ENCODE measurements around the gene PARP15.
A peak's percentile ranks its signal among the peaks of the same experiment; 100 is the strongest.
"Not testable (repeated sequence)": the region's sequence is repeated elsewhere in the genome, so short reads cannot be mapped to it uniquely, and the experiment has no call there.

PARP15 gene

DNA sequence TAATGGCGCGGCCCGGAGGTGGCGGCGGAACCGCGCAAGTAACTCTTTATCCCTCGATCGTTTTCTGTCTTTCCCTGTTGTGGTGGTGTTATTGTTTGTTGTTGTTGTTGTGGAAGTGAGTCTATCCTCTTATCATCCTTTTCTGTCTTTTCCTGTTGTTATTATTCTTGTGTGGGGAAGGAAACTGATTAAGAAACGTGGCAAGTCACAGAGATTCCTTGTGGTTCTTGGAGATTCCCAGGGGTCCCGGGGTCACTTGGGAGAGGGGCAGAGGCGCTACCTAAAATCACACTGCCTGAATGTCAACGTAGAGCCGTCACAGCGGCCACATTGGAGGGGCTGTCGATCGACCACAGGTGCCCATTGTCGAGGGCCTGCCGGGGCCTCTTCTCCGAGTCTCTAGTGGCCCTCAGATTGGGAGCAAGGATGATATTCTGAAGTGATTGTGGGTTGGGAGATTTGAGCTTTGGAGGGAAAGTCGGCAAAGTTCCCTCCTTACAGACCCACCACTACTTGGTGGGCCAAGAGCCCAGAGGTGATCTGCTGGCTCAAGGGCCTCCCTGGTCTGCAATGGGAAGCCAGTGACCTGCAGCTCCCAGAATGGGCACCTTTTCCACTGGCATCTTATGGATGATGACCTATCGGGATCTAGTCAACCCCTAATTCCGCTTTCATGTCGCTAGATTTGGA lies 104.0 kb downstream of the PARP15 start:
- H3K4me3 ChIP-seq (ENCODE audit: low read depth, low read length): peak overlapping the region; percentile 70
- no peak for DNase-seq (ENCODE audit: low read depth)
- TF ChIP-seq, protein P1, sequence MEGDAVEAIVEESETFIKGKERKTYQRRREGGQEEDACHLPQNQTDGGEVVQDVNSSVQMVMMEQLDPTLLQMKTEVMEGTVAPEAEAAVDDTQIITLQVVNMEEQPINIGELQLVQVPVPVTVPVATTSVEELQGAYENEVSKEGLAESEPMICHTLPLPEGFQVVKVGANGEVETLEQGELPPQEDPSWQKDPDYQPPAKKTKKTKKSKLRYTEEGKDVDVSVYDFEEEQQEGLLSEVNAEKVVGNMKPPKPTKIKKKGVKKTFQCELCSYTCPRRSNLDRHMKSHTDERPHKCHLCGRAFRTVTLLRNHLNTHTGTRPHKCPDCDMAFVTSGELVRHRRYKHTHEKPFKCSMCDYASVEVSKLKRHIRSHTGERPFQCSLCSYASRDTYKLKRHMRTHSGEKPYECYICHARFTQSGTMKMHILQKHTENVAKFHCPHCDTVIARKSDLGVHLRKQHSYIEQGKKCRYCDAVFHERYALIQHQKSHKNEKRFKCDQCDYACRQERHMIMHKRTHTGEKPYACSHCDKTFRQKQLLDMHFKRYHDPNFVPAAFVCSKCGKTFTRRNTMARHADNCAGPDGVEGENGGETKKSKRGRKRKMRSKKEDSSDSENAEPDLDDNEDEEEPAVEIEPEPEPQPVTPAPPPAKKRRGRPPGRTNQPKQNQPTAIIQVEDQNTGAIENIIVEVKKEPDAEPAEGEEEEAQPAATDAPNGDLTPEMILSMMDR (IDR thresholded peaks at IDR 0.05; ENCODE audit: low read depth, low read length, missing control alignments): no peak

DNA sequence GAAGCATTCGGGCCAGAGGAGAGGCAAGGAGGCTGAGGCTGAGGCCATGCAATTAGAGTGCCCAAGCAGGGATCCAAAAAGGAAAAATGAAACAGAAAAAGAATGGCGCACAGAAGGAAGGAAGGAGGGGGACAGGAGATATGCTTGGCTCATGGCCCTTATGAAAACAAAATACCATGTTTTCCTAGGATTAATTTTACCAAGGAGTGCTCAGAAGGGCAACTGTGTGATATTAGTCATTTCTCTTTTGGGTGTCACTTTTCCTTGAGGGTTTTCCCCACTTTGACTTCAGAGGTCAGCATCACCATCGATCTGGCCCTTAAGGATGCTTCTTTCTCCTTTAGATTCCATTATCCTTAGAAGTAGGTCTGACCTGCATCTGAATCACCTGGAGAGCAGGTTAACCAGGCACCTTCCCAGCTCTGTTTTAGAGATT lies 104.5 kb downstream of the PARP15 start:
- H3K4me3 ChIP-seq (ENCODE audit: low read depth, low read length): peak overlapping the region; percentile 70
- TF ChIP-seq, protein P1 (IDR thresholded peaks at IDR 0.05; ENCODE audit: low read depth, low read length, missing control alignments): no peak
- no peak for DNase-seq (ENCODE audit: low read depth)

- H3K4me3 ChIP-seq (ENCODE audit: low read depth, low read length): peak overlapping the region; percentile 70
- DNase-seq (ENCODE audit: low read depth): not testable (repeated sequence)
Observed at GRCh38 chr3:122682778-122683411, 105.4 kb downstream of the PARP15 start.

- DNase-seq (ENCODE audit: low read depth): no peak
- no peak overlapping the region for H3K4me3 ChIP-seq (ENCODE audit: low read depth, low read length)
- TF ChIP-seq, protein P1 (IDR thresholded peaks at IDR 0.05; ENCODE audit: low read depth, low read length, missing control alignments): no peak
Observed at GRCh38 chr3:122687298-122687697, 109.8 kb downstream of the PARP15 start.
